NCI-H187 treated with DMSO at 0.1 percent for 48 hours (cell line): ENCODE data around the gene TMA16.
"Not testable (repeated sequence)": the region's sequence is repeated elsewhere in the genome, so short reads cannot be mapped to it uniquely, and the experiment has no call there.

Source experiments
- DNase-seq: peaks from one replicate; lab custom pipeline; 2025; lab: John Stamatoyannopoulos, UW

The TMA16 gene

DNA sequence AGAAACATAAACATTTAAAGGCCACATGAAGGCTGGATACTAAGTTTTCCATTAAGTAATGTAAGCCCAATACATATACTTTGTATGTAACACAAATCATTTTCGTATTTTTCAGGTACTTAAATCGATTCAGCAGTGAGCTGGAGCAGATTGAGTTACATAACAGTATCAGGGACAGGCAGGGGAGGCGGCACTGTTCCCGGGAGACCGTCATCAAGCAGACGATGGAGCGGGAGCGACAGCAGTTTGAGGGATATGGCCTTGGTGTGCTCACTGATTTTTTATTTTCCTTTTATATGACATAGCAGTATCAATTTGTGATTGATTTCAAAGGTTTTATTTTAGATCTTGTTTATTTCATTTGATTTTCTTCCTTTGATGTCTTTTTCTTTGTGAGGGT, 20.7 kb downstream of the TMA16 start:
- DNase-seq = no peak

GRCh38 chr4:163523791-163524365, 29.4 kb downstream of the TMA16 start:
- no peak for DNase-seq

DNA sequence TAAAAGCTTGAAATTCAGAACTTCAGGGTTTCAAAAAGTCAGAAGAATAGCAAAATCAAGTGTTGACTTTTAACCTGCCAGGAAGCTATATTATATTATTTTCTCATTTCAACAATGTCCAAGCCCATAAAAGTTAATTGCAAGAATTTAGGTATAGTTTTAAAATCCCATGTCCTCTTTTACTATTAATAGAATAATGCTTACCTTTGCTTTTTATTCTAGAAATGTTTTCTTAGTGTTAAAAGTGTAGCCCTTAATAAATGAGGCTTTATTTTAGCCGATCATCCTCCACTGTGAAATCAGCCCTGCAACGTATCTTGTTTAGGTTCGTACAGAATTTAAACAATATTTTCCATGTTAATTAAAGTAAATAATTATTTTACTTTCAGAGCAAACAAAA, 31.5 kb downstream of the TMA16 start:
- no peak for DNase-seq

GRCh38 chr4:163527172-163527571, 32.7 kb downstream of the TMA16 start:
- DNase-seq = no peak

GRCh38 chr4:163528653-163529052, 34.2 kb downstream of the TMA16 start:
- DNase-seq = no peak

DNA sequence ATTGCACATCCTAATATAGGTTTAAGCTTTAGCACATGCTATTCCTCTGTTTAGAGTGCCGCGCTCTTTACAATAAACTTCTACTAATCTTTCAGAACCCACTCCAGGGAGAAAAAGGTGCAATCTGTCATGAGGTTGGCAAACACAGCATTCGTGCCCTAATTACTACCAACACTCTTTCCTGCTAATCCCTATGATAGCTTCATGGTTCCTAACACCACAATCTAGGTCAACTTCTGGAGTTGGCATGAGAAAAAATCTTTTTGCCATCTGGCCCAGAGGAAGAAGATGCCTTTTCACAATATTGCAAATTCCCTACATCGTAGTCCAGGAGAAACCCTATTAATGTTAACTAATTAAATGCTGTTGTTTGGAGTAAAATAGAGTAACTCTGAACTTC, 39.6 kb downstream of the TMA16 start:
- DNase-seq = no peak

DNA sequence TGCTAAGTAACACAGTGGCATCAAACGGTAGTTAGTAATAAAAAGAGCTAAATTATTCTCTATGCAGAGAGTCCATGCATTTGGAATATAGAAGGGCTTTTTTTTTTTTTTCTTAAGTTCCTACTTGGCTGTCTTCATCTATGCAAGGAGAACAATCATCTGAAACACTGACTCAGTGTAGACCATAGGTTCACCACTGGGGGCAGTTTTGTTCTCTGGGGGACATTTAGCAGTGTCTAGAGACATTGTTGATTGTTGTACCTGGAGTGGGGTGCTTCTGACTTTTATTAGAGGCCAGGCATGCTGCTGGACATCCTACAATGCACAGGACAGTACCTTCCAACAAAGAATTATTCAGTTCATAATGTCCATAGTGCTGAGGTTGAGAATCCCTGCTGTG, 41.2 kb downstream of the TMA16 start:
- DNase-seq = no peak

GRCh38 chr4:163536091-163536490, 41.6 kb downstream of the TMA16 start:
- DNase-seq = no peak

GRCh38 chr4:163537114-163537513, 42.6 kb downstream of the TMA16 start:
- DNase-seq = no peak

DNA sequence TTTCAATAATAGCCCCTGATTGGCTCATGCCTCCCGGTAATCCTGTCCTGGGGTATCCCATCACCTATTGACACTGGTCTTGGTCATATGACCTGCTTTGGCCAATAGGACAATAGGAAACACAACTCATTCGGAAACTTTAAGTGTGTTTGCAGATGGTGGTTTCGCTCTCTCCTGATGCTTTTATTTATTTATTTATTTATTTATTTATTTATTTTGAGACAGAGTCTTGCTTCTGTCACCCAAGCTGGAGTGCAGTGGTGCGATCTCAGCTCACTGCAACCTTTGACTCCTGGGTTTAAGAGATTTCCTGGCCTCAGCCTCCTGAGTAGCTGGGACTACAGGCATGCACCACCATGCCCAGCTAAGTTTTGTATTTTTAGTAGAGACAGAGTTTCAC, 44.3 kb downstream of the TMA16 start:
- not testable (repeated sequence) for DNase-seq

DNA sequence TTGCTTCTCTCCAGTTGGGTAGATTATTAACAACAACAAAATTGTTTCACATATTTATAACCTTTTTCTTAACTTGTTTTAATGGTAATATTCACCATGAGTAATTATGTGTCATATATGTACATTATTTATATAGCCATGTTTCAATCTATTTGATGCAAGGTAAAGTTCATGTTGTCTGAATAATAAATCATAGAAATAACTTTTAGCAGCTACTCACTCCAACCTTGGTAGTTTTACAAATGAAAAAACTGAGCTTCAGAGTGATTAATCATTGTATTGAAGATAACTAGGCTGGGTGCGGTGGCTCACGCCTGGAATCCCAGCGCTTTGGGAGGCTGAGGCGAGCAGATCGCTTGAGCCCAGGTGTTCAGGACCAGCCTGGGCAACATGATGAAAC, 46.0 kb downstream of the TMA16 start:
- DNase-seq = no peak

DNA sequence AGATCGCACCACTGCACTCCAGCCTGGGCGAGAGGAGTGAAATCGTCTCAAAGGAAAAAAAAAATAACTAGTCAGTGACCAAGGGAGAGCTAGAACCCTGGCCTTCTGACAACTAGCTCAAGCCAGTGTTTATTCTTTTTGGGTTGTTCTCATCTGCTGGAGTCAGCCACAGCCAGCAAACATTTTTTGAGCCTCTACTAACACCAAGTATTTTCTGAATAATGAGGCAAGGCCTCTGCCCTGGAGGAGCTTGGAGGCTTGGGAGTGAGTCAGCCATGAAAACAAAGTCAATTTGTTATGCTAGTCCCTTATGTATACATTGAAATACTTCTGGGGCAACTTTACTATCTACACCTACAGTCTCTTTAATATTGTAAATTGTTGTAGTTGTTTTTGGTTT, 46.5 kb downstream of the TMA16 start:
- no peak for DNase-seq

- no peak for DNase-seq
Observed at GRCh38 chr4:163542275-163542674, 47.8 kb downstream of the TMA16 start.

DNA sequence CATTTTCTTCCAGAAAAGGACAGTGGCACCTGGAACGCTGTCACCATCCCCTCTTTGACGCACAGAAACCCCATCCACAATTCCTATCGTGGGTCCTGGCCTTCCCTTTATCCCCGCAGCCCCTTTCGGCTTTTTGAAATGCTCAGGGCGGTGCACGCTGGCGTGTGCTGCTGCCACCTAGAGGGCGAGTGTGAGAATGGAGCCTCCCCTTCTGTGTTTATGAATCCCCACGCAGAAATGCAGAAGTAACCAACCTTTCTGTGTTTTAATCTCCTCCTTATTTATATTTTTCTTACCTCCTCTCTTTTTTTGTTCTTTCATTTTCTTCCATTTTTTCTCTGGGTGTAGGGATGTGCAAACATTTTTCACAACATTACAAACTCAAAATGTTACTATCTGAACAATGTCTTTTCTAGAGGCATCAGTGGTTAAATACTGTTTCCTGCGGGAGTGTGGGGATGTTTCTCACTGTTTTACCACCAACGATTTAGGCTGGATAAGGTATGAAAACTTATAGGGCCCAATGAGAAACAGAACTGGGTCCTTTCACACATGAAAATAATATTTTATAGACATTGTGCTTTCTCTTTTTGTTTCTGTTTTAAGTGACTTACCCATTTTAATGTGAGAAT, 50.0 kb downstream of the TMA16 start:
- no peak for DNase-seq

DNA sequence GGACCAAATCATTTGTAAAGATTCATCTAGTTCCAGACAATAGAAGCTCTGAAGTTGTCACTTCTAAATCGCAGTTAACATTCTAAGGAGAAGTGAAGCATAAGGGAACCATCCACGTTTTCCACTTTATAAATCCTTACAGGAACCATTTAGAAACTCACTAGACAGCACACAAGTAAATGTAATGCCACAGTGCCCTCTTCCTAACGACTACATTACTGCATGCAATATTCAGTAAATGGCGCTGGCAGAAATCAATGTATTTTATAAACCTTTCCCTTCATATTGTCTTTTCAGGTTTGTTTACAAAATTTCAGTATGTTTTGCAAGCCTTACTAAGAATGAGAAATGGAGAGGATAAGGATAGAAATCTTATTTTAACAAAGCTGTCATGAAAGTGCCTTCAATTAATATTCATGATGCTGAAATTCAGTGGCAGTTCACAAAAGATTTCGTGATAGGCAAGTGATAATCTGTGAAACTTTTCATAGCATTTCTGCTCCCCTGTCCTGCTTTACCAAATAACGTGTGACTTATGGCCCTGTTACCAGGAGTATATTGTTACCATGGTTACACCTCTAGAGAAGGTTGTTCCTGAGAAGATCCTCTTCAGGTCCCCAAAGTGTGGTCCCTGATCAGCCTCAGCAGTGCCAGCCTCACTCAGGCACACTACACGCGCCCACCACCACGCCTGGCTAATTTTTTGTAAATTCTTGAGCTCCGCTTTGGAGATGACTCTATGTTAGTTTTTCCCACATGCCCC, 54.2 kb downstream of the TMA16 start:
- no peak for DNase-seq

- no peak for DNase-seq
Observed at GRCh38 chr4:163550869-163551267, 56.4 kb downstream of the TMA16 start.

DNA sequence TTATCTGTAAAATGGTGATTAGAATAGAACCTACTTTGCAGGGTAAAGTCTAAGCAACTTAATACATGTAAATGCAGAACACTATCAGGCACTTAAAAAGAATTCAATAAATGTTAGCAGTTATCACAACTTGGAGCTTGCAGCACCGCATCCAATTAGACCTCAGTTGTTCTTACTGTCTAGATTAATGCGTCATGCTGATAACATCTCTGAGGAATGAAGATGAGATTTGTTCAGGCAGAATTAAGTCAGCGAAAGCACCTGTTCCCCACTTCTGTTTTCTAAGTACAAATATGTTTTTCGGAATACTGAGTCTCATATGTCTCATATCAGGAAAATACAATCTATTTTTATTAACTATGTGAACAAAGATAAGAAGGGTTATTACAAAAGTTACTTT, 58.7 kb downstream of the TMA16 start:
- no peak for DNase-seq

DNA sequence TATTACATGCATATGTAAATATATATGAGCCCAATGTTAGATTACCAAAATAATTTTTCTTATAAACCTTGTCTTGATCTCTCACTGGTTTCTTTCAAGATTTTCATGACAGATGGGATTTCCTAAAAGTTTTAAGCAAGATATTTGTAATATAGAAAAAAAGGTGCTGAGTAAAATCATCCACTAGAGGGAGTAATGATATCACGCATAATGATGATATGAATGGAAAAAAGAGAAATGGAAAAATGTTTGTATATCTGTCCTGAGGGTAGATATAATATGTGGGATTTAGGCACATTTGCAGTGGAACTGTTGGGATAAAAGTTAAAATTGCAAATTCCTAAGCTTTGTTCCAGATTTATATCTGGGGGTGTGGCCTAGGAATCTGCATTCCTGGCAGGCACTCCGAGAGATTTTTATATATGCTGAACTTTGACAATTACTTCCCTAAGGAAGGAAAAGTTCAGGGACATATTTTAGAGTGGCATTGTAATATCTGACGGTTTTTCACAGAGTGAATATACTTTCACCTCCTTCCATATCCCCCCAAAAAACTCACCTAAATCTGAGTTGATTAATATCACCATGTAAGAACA, 60.5 kb downstream of the TMA16 start:
- DNase-seq = no peak

DNA sequence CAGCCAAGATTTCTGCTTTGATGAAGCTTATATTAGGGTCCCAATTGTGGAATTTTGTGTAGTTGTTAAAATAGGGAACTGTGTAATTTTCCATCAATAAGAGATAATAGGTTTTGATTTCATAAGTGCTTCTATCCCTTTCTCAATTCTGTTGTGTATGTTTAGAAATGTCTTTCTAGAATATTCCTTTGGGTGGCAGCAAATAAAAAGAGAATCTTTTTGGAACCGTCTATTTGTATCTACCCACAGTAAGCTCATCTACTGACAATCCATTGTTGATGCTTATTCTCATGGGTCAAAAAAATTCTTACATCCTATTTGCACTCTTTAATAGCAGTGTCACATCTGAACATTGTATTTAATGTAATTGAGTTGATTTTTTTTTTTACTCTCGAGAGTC, 61.7 kb downstream of the TMA16 start:
- DNase-seq = no peak

DNA sequence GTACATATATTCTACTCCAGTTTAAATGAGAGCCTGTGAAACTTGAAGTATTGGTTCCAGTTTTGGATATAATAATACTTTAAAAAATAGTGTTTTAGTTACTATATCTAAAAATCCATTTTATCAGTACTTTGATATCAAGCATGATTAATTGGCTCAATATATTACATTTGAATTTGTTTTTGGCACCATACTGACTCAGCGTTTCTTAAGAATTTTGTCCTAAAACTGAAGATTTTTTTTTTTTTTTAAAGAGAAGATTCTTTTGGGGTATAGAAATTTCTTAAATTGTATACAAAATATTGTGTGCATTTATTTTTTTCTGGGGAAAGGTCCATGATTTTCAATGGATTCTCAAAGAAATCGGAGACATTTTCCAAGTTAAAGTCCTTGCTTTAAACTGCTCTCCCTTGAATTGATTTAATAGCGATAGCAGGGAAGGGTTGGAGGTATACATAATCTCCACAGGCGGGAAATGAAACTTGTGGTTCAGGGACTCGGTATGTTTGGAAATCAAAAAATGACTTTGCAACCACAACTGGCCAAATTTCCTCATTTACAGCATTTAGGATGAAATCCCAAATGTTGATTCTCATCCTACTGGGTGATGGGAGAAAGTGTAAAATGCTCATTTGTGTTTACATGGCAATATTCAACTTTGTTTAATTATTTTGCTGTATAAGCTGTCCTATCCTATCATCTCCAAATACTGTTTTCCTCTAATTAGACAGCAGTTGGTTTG, 62.3 kb downstream of the TMA16 start:
- DNase-seq = no peak

DNA sequence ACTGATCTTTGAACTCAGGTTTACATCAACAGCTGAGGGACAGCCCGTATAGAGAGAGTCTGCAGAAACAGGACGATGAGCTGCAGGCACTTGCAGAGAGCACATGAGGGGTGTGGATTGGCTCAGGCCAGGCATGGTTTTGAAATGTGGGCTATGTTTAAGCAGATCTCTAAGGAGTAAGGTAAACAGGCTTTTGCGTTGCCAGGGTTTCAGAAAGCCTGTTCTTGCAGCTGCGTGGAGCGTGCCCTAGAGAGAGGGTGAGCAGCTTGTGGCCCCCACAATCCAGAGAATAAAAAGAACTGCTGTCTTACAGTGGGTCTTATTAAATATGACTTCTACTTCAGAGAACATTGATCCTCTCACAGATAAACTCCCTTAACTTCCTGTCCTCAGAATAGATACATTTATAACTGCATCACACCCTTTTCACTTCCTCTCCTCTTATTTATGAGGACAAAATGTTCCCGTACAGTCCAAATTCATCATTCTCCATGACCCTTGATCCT, 64.1 kb downstream of the TMA16 start:
- DNase-seq = no peak

- DNase-seq = no peak
Observed at GRCh38 chr4:163562496-163562895, 68.0 kb downstream of the TMA16 start.
